ENCODE data around the gene RSBN1L. TPM values are rescaled to one million over a fixed set of nuclear protein-coding genes. Genes with fewer than 3 reads are reported as not detected.

The RSBN1L gene
- total RNA-seq, 1 experiment from 2014 or later: 16.7 TPM

DNA sequence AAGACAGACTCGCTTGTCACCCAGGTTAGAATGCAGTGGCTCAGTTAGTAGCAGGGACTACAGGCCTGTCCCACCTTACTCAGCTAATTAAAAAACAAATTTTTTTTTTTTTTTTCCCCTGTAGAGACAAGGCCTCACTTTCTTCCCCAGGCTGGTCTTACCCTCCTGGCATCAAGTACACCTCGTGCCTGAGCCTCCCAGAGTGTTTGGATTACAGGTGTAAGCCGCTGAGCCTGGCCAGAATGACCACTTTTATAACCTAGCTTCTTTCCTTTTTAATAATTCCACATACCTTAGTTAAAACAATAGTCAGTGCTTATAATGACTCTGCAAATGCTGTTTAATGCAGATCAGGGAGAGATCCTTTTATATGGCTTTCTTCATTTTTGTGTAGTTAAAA is 31.3 kb downstream of the RSBN1L start:
- TF ChIP-seq, protein P1, sequence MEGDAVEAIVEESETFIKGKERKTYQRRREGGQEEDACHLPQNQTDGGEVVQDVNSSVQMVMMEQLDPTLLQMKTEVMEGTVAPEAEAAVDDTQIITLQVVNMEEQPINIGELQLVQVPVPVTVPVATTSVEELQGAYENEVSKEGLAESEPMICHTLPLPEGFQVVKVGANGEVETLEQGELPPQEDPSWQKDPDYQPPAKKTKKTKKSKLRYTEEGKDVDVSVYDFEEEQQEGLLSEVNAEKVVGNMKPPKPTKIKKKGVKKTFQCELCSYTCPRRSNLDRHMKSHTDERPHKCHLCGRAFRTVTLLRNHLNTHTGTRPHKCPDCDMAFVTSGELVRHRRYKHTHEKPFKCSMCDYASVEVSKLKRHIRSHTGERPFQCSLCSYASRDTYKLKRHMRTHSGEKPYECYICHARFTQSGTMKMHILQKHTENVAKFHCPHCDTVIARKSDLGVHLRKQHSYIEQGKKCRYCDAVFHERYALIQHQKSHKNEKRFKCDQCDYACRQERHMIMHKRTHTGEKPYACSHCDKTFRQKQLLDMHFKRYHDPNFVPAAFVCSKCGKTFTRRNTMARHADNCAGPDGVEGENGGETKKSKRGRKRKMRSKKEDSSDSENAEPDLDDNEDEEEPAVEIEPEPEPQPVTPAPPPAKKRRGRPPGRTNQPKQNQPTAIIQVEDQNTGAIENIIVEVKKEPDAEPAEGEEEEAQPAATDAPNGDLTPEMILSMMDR (IDR thresholded peaks at IDR 0.05; ENCODE audit: unreplicated experiment): no peak
- intact Hi-C loops (cut with micrococcal nuclease; ENCODE audit: unreplicated experiment): no loop called here
- no TSS peak for BruUV-seq (replicated peaks)
- Mint-ChIP-seq H3K4me3 (ENCODE audit: low read depth, unreplicated experiment) (no peak overlapping the region), H3K9me3 (ENCODE audit: low read depth, unreplicated experiment) (no peaks in the 10 kb centered on the region), H3K27me3 (ENCODE audit: unreplicated experiment) (no peaks in the 10 kb centered on the region), H3K4me1 (ENCODE audit: low read depth, unreplicated experiment) (peaks cover 16% of the 10 kb centered on the region), H3K36me3 (ENCODE audit: insufficient read depth, unreplicated experiment) (peaks cover 5% of the 10 kb centered on the region), H3K27ac (ENCODE audit: unreplicated experiment) (no peak overlapping the region)
- CTCF ChIA-PET: no interaction called here
- no peak for DNase-seq

DNA sequence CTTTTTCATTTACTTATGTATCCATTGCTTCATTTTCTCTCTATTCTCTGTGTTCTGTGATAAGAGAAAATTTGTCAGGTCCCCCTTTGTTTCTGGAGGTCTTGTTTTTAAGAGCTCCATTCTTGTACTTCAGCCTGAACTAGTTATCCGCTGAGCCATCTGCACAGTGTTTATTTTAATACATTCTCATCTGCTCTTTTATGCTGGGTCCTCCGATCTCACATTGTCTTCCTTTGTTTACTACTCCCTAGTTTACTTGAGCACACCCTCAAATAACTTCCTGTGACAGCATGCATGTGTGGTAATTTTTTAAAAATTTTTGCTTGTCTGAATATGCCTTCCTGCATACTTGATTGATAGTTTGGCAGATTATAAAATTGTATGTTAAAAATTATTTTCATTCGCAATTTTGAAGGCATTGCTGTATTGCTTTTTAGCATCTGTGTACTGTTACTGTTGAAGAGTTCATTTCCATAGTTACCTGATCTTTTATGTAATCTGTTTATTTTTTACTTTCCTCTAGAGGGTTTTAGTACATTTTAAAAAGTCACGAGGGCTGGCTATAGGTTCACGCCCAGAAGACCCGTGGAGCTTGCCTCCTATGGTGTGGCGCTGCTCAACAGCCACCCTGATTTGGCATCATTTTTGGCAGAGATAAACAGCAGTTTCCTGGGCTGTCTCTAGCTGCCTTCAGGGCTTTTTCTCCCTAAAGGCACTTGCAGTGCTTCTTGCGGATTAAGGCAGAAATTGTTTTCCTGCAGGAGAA is 31.9 kb downstream of the RSBN1L start:
- CTCF ChIA-PET: no interaction called here
- Mint-ChIP-seq H3K4me1 (ENCODE audit: low read depth, unreplicated experiment) (peaks cover 16% of the 10 kb centered on the region), H3K9me3 (ENCODE audit: low read depth, unreplicated experiment) (no peaks in the 10 kb centered on the region), H3K36me3 (ENCODE audit: insufficient read depth, unreplicated experiment) (peaks cover 5% of the 10 kb centered on the region), H3K27ac (ENCODE audit: unreplicated experiment) (no peak overlapping the region), H3K4me3 (ENCODE audit: low read depth, unreplicated experiment) (no peak overlapping the region), H3K27me3 (ENCODE audit: unreplicated experiment) (no peaks in the 10 kb centered on the region)
- no peak for DNase-seq
- TF ChIP-seq, protein P1 (IDR thresholded peaks at IDR 0.05; ENCODE audit: unreplicated experiment): no peak
- intact Hi-C loops (cut with micrococcal nuclease; ENCODE audit: unreplicated experiment): no loop called here
- BruUV-seq (replicated peaks): no TSS peak

DNA sequence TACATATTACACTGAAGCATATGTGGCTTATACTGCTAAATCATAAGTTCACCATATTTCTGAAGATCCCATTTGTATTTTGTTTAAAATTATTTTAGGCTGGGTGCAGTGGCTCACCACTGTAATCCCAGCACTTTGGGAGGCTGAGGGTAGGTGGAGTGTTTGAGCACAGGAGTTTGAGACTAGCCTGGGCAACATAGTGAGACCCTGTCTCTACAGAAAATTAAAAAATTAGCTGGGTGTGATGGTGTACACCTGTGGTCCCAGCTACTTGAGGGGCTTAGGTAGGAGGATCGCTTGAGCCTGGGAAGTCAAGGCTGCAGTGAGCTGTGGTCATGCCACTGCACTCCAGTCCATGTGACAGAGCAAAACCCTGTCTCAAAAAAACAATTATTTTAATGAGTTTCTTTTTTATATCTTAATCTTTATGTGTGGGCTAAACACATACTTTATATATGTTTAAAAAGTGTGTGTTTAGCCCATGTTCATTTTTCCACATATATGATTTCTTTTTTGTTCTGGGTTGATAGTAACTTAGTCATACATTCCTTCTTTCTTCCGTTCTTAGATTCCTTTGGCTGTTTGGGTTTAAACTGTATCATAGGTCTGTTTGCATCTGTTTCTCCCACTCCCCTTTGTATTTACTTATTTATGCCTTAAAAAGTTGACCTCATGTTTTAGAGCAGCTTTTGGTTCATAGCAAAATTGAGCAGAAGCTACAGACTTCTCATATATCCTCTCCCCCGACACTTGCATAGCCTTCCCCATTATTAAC is 33.5 kb downstream of the RSBN1L start:
- Mint-ChIP-seq H3K27ac (ENCODE audit: unreplicated experiment) (no peak overlapping the region), H3K4me3 (ENCODE audit: low read depth, unreplicated experiment) (no peak overlapping the region), H3K4me1 (ENCODE audit: low read depth, unreplicated experiment) (peaks cover 16% of the 10 kb centered on the region), H3K27me3 (ENCODE audit: unreplicated experiment) (no peaks in the 10 kb centered on the region), H3K9me3 (ENCODE audit: low read depth, unreplicated experiment) (no peaks in the 10 kb centered on the region), H3K36me3 (ENCODE audit: insufficient read depth, unreplicated experiment) (peaks cover 5% of the 10 kb centered on the region)
- no peak for DNase-seq
- CTCF ChIA-PET: no interaction called here
- intact Hi-C loops (cut with micrococcal nuclease; ENCODE audit: unreplicated experiment): no loop called here
- TF ChIP-seq, protein P1 (IDR thresholded peaks at IDR 0.05; ENCODE audit: unreplicated experiment): no peak
- BruUV-seq (replicated peaks): no TSS peak

DNA sequence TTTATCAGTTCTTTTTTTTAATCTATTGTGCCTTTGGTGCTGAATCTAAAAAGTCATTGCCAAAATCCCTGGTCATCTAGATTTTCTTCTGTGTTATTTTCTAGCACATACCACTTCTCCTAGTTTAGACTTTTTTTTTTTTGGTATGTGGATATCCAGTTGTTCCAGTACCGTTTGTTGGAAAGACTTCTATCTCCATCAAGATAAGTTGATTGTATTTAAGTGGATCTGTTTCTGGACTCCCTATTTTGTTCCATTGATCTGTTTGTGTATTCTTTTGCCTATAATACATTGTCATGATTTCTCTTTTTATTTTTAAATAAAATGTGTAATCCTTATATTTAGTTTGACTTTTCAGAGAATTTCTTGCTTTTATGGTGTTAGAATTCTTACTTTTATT is 35.5 kb downstream of the RSBN1L start:
- Mint-ChIP-seq H3K27me3 (ENCODE audit: unreplicated experiment) (no peaks in the 10 kb centered on the region), H3K4me1 (ENCODE audit: low read depth, unreplicated experiment) (peaks cover 16% of the 10 kb centered on the region), H3K36me3 (ENCODE audit: insufficient read depth, unreplicated experiment) (peaks cover 5% of the 10 kb centered on the region), H3K4me3 (ENCODE audit: low read depth, unreplicated experiment) (no peak overlapping the region), H3K27ac (ENCODE audit: unreplicated experiment) (no peak overlapping the region), H3K9me3 (ENCODE audit: low read depth, unreplicated experiment) (no peaks in the 10 kb centered on the region)
- TF ChIP-seq, protein P1 (IDR thresholded peaks at IDR 0.05; ENCODE audit: unreplicated experiment): no peak
- CTCF ChIA-PET: no interaction called here
- BruUV-seq (replicated peaks): no TSS peak
- intact Hi-C loops (cut with micrococcal nuclease; ENCODE audit: unreplicated experiment): no loop called here
- DNase-seq: no peak

Data from Calu3 (cell line).